Lower leg skin (tissue), 4 donors: Measurements from ENCODE around the gene CDC20B. TPM values are rescaled to one million over a fixed set of nuclear protein-coding genes. Genes with fewer than 3 reads are reported as not detected.

Experiments used
- DNase-seq, 2 donors: peaks; one replicate each; pipeline ENCODE4 v3.0.0-alpha.2; 2019; ENCODE audit warnings: low spot score in 2 of 2
- H3K4me3 ChIP-seq: fragments of 200-600 bp; sonication (generic); 2 replicates; pipeline ENCODE4 v1.5.1; 2017; ENCODE audit warnings: mild to moderate bottlenecking, low read depth; ENCODE audit not compliant: poor library complexity, severe bottlenecking
- POLR2A ChIP-seq, 2 donors: fragments of 450-650 bp; IDR thresholded peaks; one replicate each; pipeline ENCODE4 v1.6.1; 2016 to 2017; ENCODE audit warnings: antibody characterized with exemption in 2 of 2, mild to moderate bottlenecking in 1 of 2, moderate library complexity in 1 of 2
- WGBS, 2 donors: methylation state at CpG; one replicate each; pipeline ENCODE4 v1.1.5; 2018; 5-methylcytosine and 5-hydroxymethylcytosine counted together
- intact Hi-C: fragments of 100-400 bp; cut with DNase I; formaldehyde crosslinking; loops from one replicate; pipeline ENCODE4 v1.15.0; 2023; ENCODE audit warnings: low total_unique reads
- total RNA-seq, 4 donors: library from RNA; depleted of rRNA; stranded (reverse); fragments of >200 nt; gene quantifications; one replicate each; pipeline ENCODE4 v1.1.0, GENCODE V29; 2016
- TF ChIP-seq, protein P1 (sequence below), 3 donors: fragments of 450-650 bp; IDR thresholded peaks; one replicate each; pipeline ENCODE4 v1.5.1; 2016; ENCODE audit warnings: antibody characterized with exemption in 3 of 3, mild to moderate bottlenecking in 3 of 3, moderate library complexity in 2 of 3

The CDC20B gene
- total RNA-seq, 4 donors from 2014 or later = not detected

DNA sequence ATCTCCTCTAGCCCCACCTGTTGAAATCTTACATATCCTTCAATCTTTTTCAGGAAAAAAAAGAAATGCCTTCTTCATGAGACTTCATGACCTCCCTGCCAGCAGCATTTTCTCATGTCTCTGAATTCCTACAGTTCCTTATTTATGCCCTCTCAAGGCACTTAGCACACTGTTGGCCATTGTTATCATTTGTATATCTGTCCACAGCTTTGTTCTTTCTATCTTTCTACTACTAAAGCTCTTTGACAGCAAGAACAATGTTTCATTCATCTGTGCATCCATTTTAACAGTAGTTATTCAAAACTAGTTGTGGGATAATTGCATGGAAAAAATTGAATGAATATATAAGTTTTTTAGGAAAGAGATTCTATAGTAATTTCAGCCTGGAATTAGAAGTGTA lies 91.4 kb downstream of the CDC20B start:
- TF ChIP-seq, protein P1, sequence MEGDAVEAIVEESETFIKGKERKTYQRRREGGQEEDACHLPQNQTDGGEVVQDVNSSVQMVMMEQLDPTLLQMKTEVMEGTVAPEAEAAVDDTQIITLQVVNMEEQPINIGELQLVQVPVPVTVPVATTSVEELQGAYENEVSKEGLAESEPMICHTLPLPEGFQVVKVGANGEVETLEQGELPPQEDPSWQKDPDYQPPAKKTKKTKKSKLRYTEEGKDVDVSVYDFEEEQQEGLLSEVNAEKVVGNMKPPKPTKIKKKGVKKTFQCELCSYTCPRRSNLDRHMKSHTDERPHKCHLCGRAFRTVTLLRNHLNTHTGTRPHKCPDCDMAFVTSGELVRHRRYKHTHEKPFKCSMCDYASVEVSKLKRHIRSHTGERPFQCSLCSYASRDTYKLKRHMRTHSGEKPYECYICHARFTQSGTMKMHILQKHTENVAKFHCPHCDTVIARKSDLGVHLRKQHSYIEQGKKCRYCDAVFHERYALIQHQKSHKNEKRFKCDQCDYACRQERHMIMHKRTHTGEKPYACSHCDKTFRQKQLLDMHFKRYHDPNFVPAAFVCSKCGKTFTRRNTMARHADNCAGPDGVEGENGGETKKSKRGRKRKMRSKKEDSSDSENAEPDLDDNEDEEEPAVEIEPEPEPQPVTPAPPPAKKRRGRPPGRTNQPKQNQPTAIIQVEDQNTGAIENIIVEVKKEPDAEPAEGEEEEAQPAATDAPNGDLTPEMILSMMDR (IDR thresholded peaks at IDR 0.05) = no peak
- no peak for TF ChIP-seq POLR2A (IDR thresholded peaks at IDR 0.05)
- H3K4me3 ChIP-seq = no peak overlapping the region
- DNase-seq = no peak
- intact Hi-C loops = no loop called here

DNA sequence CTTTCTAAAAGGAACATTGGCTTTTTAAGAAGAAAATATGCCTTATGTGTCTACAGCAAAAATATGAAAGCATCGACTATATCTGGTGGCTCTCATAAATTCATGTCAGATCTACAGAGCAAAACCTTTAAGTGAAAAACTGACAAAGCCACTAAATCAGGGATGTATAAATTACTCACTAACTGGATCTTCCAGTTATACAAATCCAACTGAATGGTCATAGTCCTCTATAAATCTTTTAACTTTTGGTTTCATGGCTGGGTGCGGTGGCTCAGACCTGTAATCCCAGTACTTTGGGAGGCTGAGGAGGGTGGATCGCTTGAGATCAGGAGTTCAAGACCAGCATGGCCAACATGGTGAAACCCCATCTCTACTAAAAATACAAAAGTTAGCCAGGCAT lies 99.8 kb downstream of the CDC20B start:
- no peak overlapping the region for H3K4me3 ChIP-seq
- intact Hi-C loops = no loop called here
- DNase-seq = no peak
- WGBS, 2 donors = 66 to 74% methylated on average over 3 of the region's 3 CpGs
- TF ChIP-seq POLR2A (IDR thresholded peaks at IDR 0.05) = no peak
- TF ChIP-seq, protein P1 (IDR thresholded peaks at IDR 0.05) = no peak

DNA sequence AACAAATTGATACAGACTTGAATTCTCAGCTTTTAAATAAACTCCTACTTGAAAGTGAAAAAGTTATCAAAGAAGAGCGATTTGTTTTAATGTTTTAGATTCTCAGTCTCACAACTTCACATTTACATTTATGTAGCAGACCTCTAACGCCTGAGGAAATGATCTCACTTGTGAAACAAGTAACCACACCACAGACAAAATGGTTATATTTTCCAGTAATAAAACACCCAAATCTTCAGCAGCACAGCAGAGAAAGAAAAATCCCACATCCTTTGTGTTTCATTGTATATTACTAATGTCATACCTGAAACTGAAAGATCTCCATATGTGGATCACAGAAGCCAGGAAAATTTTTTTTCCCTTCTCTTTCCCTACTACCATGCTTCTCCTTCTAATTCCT lies 100.3 kb downstream of the CDC20B start:
- H3K4me3 ChIP-seq = no peak overlapping the region
- TF ChIP-seq POLR2A (IDR thresholded peaks at IDR 0.05) = no peak
- TF ChIP-seq, protein P1 (IDR thresholded peaks at IDR 0.05) = no peak
- WGBS, 2 donors = 22 to 30% methylated on average over 2 of the region's 2 CpGs
- DNase-seq = no peak
- intact Hi-C loops = no loop called here

DNA sequence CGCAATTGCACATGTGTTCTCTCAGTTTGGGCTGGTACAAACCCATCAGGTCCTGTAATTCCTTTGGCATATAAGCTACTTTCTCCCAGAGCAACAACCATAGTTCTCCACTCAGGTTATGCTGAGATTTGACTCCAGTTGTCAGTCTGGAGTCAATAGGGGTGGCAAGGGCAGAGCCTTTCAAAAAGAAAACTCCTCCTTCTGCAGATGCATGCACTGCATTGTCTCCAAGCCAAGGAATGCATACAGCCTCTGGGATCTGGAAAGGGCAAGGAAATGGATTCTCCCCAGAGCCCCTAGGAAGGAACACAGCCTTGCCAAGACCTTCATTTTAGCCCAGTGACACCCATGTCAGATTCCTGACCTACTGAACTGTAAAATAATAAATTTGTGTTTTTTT lies 101.6 kb downstream of the CDC20B start:
- no peak overlapping the region for H3K4me3 ChIP-seq
- WGBS, 2 donors = 94% methylated on average over 1 of the region's 1 CpG
- intact Hi-C loops = no loop called here

DNA sequence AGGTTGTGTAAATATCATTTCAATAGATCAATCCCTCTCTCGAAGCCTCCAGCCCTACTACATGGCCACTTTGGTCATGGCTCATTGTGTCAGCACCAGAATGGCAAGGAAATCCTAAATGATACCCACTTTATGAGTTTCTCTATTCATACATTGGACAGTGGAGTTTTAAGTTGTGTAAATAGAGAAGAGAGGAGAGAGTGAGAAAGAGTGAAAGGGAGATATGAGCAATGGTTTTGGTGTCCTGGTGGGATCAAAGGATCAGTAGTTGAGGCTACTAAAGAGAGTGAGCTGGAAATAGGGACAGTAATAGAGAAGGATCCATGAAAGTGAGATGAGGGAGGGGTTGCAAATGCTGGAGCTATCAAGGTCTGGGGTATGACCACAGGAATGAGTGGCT lies 102.0 kb downstream of the CDC20B start:
- no peak overlapping the region for H3K4me3 ChIP-seq
- 92 to 95% methylated on average over 1 of the region's 1 CpG for WGBS, 2 donors
- TF ChIP-seq POLR2A (IDR thresholded peaks at IDR 0.05) = no peak
- TF ChIP-seq, protein P1 (IDR thresholded peaks at IDR 0.05) = no peak
- DNase-seq = no peak
- intact Hi-C loops = no loop called here

More for the DNA sequence above, 101.6 kb downstream of the CDC20B start:
- TF ChIP-seq POLR2A (IDR thresholded peaks at IDR 0.05) = no peak
- TF ChIP-seq, protein P1 (IDR thresholded peaks at IDR 0.05) = no peak
- no peak for DNase-seq

DNA sequence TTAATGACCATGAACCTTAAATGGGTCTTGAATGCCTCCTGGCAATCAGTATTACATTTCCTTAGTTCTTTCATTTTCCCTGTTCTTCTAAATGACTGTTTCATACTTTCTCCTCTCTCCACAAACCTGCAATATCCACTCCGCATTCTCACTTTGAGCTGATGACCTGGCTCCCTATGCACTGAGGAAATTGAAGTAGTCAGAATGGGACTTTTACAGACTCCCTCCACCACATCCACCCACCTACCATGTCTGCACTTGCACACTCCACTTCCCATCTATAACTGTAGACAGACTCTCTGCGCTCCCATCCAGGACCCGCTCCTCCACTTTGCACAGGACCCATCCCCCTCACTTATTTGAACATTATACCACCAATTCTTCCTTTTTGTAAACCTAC lies 106.7 kb downstream of the CDC20B start:
- 98% methylated on average over 3 of the region's 3 CpGs for WGBS, 2 donors
- no peak overlapping the region for H3K4me3 ChIP-seq
- TF ChIP-seq, protein P1 (IDR thresholded peaks at IDR 0.05) = no peak
- TF ChIP-seq POLR2A (IDR thresholded peaks at IDR 0.05) = no peak
- no peak for DNase-seq
- intact Hi-C loops = no loop called here
